Adrenal gland (tissue), 12 donors: ENCODE data around the gene LEPROT. TPM values are rescaled to one million over a fixed set of nuclear protein-coding genes. Genes with fewer than 3 reads are reported as not detected.
A peak's percentile ranks its signal among the peaks of the same experiment; 100 is the strongest.

Experiments
- DNase-seq, 7 donors: peaks; one replicate each; pipeline ENCODE4 v3.0.0-alpha.2; 2019 to 2020
- H3K27ac ChIP-seq, 5 donors: fragments of 200-600 bp; sonication (generic) in 4 of 5; 1 replicate in 3 of 5; 2 replicates in 2 of 5; pipeline versions ENCODE4 v1.5.1 to v1.8.0; 2016 to 2020; ENCODE audit warnings: mild to moderate bottlenecking in 1 of 5
- H3K27me3 ChIP-seq: fragments of 200-600 bp; 2 replicates; pipeline ENCODE4 v1.8.0; 2021
- H3K36me3 ChIP-seq, 2 donors: fragments of 200-600 bp; replicated peaks in 1 of 2; 1 replicate in 1 of 2; 2 replicates in 1 of 2; pipeline versions ENCODE4 v1.5.1 to v1.8.0; 2018 to 2022
- H3K4me1 ChIP-seq, 2 donors: fragments of 200-600 bp; replicated peaks in 1 of 2; 1 replicate in 1 of 2; 2 replicates in 1 of 2; pipeline versions ENCODE4 v1.5.1 to v1.8.0; 2018 to 2021
- H3K4me3 ChIP-seq, 4 donors: fragments of 200-600 bp; sonication (generic) in 3 of 4; one replicate each; pipeline ENCODE4 v1.5.1; 2016 to 2018
- H3K9me3 ChIP-seq, 3 donors: fragments of 200-600 bp; sonication (generic) in 1 of 3; replicated peaks in 1 of 3; 1 replicate in 2 of 3; 2 replicates in 1 of 3; pipeline versions ENCODE4 v1.5.1 to v1.8.0; 2016 to 2021
- POLR2A ChIP-seq, 2 donors: fragments of 450-650 bp; IDR thresholded peaks; one replicate each; pipeline ENCODE4 v1.6.1; 2017; ENCODE audit warnings: antibody characterized with exemption in 2 of 2, mild to moderate bottlenecking in 2 of 2, moderate library complexity in 1 of 2
- WGBS, 4 donors: extraction: QIAGEN DNeasy Blood & Tissue Kit in 2 of 4; methylation state at CpG; one replicate each; pipeline versions ENCODE4 v1.1.5 to v1.1.7; 2013 to 2017; 5-methylcytosine and 5-hydroxymethylcytosine counted together
- intact Hi-C, 2 donors: fragments of 100-400 bp; cut with DNase I; formaldehyde crosslinking; loops; one replicate each; pipeline versions ENCODE4 v1.14.1 to v1.15.0; 2022 to 2023
- polyA plus RNA-seq, 3 donors: library from polyadenylated mRNA; stranded (reverse); fragments of 200-250 nt in 2 of 3; fragments of 350-450 nt in 1 of 3; fragmentation: Illumina TruSeq in 1 of 3; extraction: RNeasy Lipid Tissue Mini Kit (QIAGEN cat#74804) in 1 of 3; gene quantifications; one replicate each; pipeline ENCODE4 v1.2.3, GENCODE V29; 2013 to 2014
- total RNA-seq, 9 donors: library from RNA; depleted of rRNA in 4 of 9; stranded (reverse); fragments of >200 nt in 4 of 9; fragments of 120-200 nt in 1 of 9; fragmentation: NEBNext Ultra II Directional in 1 of 9; extraction: Animal tissue kit (Norgen Biotek cat#: 25700) in 1 of 9; gene quantifications; one replicate each; pipeline versions ENCODE4 v1.1.0 to v1.2.4, GENCODE V29; 2013 to 2023
- TF ChIP-seq, protein P1 (sequence below), 6 experiments: fragments of 450-650 bp in 4 of 6; fragments of 200-600 bp in 2 of 6; sonication (generic) in 1 of 6; IDR thresholded peaks; 1 replicate in 5 of 6; 2 replicates in 1 of 6; pipeline versions ENCODE4 v1.5.1 to v1.8.0; 2016 to 2021; ENCODE audit warnings: antibody characterized with exemption in 6 of 6, mild to moderate bottlenecking in 2 of 6, moderate library complexity in 1 of 6
- donor health status: healthy with polysubstance abuse.
- donor health status: Bipolar disorder and iron deficiency.
- donor health status: DM: yes; HTN: yes; CAD: no.
- donor health status: DM: no; HTN: no; CAD: no.
- donor health status: DM: no; HTN: no; CAD: no.
- donor health status: DM: yes; HTN: yes; CAD: no.

LEPROT gene
- total and polyA plus RNA-seq, 12 donors: 35.4 to 155 (median 93.1) TPM

DNA sequence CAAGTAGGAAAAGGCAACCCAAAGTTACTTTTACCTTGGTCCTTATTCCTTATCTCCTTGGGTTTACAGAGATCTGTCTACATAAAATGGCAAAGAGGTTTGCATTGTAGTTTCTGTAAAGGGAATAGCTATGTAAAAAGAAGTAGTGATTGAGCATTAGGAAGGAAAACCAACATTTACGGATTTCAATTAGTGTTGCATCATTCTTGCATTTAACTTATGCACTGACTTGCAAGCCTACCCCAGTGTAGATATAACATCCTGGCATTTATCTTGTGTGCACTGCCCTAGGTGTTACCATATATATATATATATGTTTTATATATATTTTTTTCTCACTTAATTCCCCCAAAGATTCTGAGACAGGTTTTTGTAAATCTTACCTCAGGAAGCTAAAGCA is 3.7 kb upstream of the LEPROT start:
- no peak for TF ChIP-seq POLR2A (IDR thresholded peaks at IDR 0.05)
- TF ChIP-seq, protein P1, sequence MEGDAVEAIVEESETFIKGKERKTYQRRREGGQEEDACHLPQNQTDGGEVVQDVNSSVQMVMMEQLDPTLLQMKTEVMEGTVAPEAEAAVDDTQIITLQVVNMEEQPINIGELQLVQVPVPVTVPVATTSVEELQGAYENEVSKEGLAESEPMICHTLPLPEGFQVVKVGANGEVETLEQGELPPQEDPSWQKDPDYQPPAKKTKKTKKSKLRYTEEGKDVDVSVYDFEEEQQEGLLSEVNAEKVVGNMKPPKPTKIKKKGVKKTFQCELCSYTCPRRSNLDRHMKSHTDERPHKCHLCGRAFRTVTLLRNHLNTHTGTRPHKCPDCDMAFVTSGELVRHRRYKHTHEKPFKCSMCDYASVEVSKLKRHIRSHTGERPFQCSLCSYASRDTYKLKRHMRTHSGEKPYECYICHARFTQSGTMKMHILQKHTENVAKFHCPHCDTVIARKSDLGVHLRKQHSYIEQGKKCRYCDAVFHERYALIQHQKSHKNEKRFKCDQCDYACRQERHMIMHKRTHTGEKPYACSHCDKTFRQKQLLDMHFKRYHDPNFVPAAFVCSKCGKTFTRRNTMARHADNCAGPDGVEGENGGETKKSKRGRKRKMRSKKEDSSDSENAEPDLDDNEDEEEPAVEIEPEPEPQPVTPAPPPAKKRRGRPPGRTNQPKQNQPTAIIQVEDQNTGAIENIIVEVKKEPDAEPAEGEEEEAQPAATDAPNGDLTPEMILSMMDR (IDR thresholded peaks at IDR 0.05): no peak
- no peak for DNase-seq
- H3K4me1 ChIP-seq: peaks cover 3 to 7% of the 10 kb centered on the region in 2 donors
- no peak overlapping the region for H3K27ac ChIP-seq
- H3K27me3 ChIP-seq: no peaks in the 10 kb centered on the region
- no peak overlapping the region for H3K4me3 ChIP-seq
- H3K9me3 ChIP-seq: no peaks in the 10 kb centered on the region
- WGBS, 4 donors: 80 to 100% (median 90%) methylated on average over 1 of the region's 1 CpG
- intact Hi-C loops: no loop called here
- H3K36me3 ChIP-seq: no peaks in the 10 kb centered on the region

DNA sequence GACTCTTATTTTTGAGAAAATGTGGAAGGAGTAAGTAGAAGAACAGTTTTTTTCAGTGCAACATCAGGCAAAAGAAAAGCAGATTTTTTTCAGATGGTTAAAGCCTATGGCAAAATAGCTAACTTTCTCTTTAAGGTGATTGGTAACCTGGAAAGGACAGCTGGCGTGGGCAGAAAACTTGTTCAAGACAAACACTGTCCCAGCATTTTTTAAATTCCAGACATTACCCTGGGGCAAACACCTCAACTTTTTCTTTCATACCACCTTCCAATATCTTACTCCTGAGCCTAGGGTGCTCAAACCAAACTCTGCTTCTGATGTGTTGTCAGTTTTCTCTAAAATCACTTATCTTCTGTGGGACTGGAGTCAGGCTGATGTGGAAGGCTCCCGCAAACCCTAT is 2.7 kb upstream of the LEPROT start:
- intact Hi-C loops: no loop called here
- H3K36me3 ChIP-seq: no peaks in the 10 kb centered on the region
- no peak overlapping the region for H3K4me3 ChIP-seq
- H3K4me1 ChIP-seq: peaks cover 10 to 16% of the 10 kb centered on the region in 2 donors
- H3K9me3 ChIP-seq: no peaks in the 10 kb centered on the region
- no peaks in the 10 kb centered on the region for H3K27me3 ChIP-seq
- DNase-seq: no peak
- no peak for TF ChIP-seq POLR2A (IDR thresholded peaks at IDR 0.05)
- TF ChIP-seq, protein P1 (IDR thresholded peaks at IDR 0.05): no peak
- WGBS, 4 donors: 89 to 100% (median 93%) methylated on average over 2 of the region's 2 CpGs
- H3K27ac ChIP-seq: no peak overlapping the region

DNA sequence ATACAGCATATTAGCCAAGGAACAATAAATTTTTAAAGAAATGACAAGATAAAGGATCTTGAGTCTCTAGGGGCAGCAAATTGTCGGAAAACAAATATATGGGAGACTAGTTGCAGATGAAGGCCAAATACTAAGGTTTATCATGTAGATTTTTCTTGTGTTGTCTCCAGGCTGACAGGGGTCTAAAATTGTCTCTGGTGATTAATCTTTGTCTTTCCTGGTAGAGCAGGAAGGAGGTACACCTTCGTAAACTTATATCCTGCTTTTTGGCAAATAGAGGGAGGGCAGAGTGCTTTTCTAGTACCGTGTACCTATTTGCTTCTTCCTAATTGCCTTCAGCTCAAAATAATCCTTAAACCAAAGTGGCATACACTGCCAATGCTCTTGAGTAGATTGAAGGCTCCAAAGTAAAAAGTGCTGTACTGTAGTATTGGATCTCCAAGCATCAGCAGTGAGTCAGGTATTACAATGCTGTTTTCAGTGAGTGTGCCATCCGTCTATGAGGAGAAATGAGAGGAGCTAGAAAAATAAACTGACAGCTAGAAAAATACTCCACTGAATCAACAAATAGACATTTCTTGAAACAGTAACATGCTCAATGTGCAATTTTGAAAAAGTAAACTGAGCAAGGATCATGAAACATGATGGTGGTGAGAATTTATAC is 1.8 kb upstream of the LEPROT start:
- no peak overlapping the region for H3K4me3 ChIP-seq
- H3K36me3 ChIP-seq: no peaks in the 10 kb centered on the region
- WGBS, 4 donors: 88 to 91% (median 90%) methylated on average over 4 of the region's 4 CpGs
- H3K27ac ChIP-seq: peak overlapping the region in 1 of 5 donors; percentile 82
- no peak for DNase-seq
- no peaks in the 10 kb centered on the region for H3K9me3 ChIP-seq
- intact Hi-C loops: no loop called here
- no peak for TF ChIP-seq POLR2A (IDR thresholded peaks at IDR 0.05)
- TF ChIP-seq, protein P1 (IDR thresholded peaks at IDR 0.05): no peak
- H3K4me1 ChIP-seq: peaks cover 14 to 25% of the 10 kb centered on the region in 2 donors
- no peaks in the 10 kb centered on the region for H3K27me3 ChIP-seq

DNA sequence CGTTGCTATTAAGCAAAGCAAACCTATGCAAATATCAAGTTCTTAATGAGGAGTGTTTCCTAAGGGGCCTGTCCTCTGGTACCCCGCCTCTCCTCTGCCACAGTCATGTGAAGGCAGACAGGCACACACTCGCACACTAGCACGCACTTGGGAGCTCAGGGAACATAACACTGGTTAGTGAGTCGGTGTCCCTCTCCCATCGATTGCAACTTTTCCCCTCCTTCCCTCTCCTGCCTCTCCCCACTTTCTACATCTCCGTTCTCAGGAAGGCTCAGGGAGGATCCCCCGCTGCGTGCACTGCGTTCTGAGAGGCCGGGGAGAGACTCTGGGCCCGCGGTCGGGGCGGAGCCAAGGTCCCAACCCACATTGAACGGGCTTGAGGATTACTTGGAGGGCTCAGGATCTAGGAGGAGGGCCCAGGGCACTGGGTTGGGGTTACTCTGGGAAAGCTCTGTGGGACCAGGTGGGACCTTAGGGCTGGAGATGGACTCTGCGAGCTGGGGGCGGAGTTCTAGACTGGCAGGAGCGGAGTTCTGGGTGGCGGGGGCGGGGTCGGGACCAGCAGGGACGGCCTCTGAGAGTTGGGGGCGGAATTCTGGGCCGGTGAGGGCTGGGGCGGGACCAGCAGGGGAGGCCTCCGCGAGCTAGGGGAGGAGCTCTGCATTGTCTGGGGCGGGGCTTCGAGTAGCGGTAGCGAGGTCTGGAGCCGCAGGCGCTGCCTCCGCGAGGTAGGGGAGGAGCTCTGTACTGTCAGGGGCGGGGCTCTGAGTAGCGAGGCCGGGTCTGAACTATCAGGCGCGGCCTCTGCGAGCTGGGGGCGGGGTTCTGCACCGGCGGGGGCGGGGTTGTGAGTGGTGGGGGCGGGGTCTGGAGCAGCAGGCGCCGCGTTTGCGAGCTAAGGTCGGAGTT is 533 bp upstream of the LEPROT start:
- Histone ChIP-seq H3K27ac (peak overlapping the region; percentile 59 to 100 (median 99)), H3K9me3 (no peaks in the 10 kb centered on the region), H3K4me1 (peaks cover 22 to 37% of the 10 kb centered on the region in 2 donors), H3K36me3 (no peaks in the 10 kb centered on the region), H3K27me3 (no peaks in the 10 kb centered on the region), H3K4me3 (peak overlapping the region; percentile 21 to 92 (median 58))
- intact Hi-C loops: loop anchor here in 1 of 2 donors (10.0 kb wide), 1 partner anchor 165 kb away; no protein-coding TSS in a partner anchor
- DNase-seq: peak; percentile 99 to 100 (median 99)
- peak; percentile 13 to 67 for TF ChIP-seq POLR2A (IDR thresholded peaks at IDR 0.05)
- TF ChIP-seq, protein P1 (IDR thresholded peaks at IDR 0.05): no peak
- 0 to 2% (median 1%) methylated on average over 18 to 52 of the region's 52 CpGs for WGBS, 4 donors
